Stomach (tissue), 19 donors: ENCODE data around the gene NAAA. TPM values are rescaled to one million over a fixed set of nuclear protein-coding genes. Genes with fewer than 3 reads are reported as not detected.

Experiments
- DNase-seq, 2 donors: peaks; one replicate each; pipeline versions ENCODE4 v3.0.0 to v3.0.0-alpha.2; 2013 to 2019
- H3K27ac ChIP-seq, 5 donors: fragments of 200-600 bp in 4 of 5; sonication (generic) in 4 of 5; one replicate each; pipeline ENCODE4 v1.5.1; 2013 to 2019; ENCODE audit warnings: mild to moderate bottlenecking in 1 of 5, moderate library complexity in 1 of 5
- H3K27me3 ChIP-seq, 3 donors: fragments of 200-600 bp; sonication (generic); one replicate each; pipeline ENCODE4 v1.5.1; 2017 to 2019; ENCODE audit warnings: mixed run types in 1 of 3
- H3K36me3 ChIP-seq, 4 donors: fragments of 200-600 bp; sonication (generic); 1 replicate in 3 of 4; 2 replicates in 1 of 4; pipeline ENCODE4 v1.5.1; 2016 to 2019
- H3K4me1 ChIP-seq, 4 donors: fragments of 200-600 bp; sonication (generic); one replicate each; pipeline ENCODE4 v1.5.1; 2016 to 2019
- H3K4me3 ChIP-seq, 4 donors: fragments of 200-600 bp; sonication (generic) in 3 of 4; one replicate each; pipeline ENCODE4 v1.5.1; 2016 to 2019; ENCODE audit warnings: mild to moderate bottlenecking in 1 of 4
- H3K9me3 ChIP-seq, 4 donors: fragments of 200-600 bp; sonication (generic); one replicate each; pipeline ENCODE4 v1.5.1; 2016 to 2019
- CTCF ChIP-seq, 7 experiments: fragments of 450-650 bp in 4 of 7; fragments of 200-600 bp in 3 of 7; sonication (generic) in 3 of 7; IDR thresholded peaks; one replicate each; pipeline ENCODE4 v1.5.1; 2016 to 2019; ENCODE audit warnings: antibody characterized with exemption in 7 of 7, control low read depth in 2 of 7, mild to moderate bottlenecking in 1 of 7
- EP300 ChIP-seq: sonication (generic); formaldehyde crosslinking; IDR thresholded peaks from one replicate; pipeline ENCODE4 v1.6.1; 2017; ENCODE audit warnings: antibody characterized with exemption
- POLR2A ChIP-seq, 4 donors: fragments of 450-650 bp; IDR thresholded peaks; one replicate each; pipeline ENCODE4 v1.6.1; 2016; ENCODE audit warnings: antibody characterized with exemption in 4 of 4, control low read depth in 2 of 4, mild to moderate bottlenecking in 1 of 4, moderate library complexity in 1 of 4
- POLR2AphosphoS5 ChIP-seq, 3 donors: sonication (generic); formaldehyde crosslinking; IDR thresholded peaks; one replicate each; pipeline ENCODE4 v1.6.1; 2016; ENCODE audit warnings: antibody characterized with exemption in 3 of 3
- WGBS, 5 donors: extraction: QIAGEN DNeasy Blood & Tissue Kit in 3 of 5; methylation state at CpG; one replicate each; pipeline versions ENCODE4 v1.1.5 to v1.1.7; 2013 to 2018; 5-methylcytosine and 5-hydroxymethylcytosine counted together
- intact Hi-C: fragments of 100-400 bp; cut with DNase I; formaldehyde crosslinking; loops from one replicate; pipeline ENCODE4 v1.15.1; 2023; ENCODE audit warnings: low total_unique reads
- long read RNA-seq, 10 donors: transcript quantifications; one replicate each; lab custom pipeline, GENCODE V29; 2026
- polyA plus RNA-seq, 3 donors: library from polyadenylated mRNA; stranded (reverse); fragments of 200-250 nt; gene quantifications; one replicate each; pipeline ENCODE4 v1.2.3, GENCODE V29; 2013
- total RNA-seq, 5 donors: library from RNA; depleted of rRNA; stranded (reverse); fragments of >200 nt; gene quantifications; one replicate each; pipeline versions ENCODE4 v1.1.0 to v1.2.3, GENCODE V29; 2014 to 2016
- donor health status: healthy with polysubstance abuse.
- donor health status: Bipolar disorder and iron deficiency.
- donor health status: healthy.

NAAA gene
- total RNA-seq: 10 to 100 TPM in 3 of 5 donors, 1 to 10 TPM in 1, under 1 TPM in 1; 0.58 to 42.5 (median 20.2) TPM
- polyA plus RNA-seq: 10 to 100 TPM in 1 of 3 donors, 1 to 10 TPM in 2; 7.1 to 12.8 (median 8.3) TPM
- long read RNA-seq, donor 1, partial matches to known transcripts: 0 of 1 reads
- long read RNA-seq, donor 1, other reads (novel, unspliced or antisense): 0 of 1 reads
- long read RNA-seq, donor 2, partial matches to known transcripts: 0 of 3 reads
- long read RNA-seq, donor 2, other reads (novel, unspliced or antisense): 0 of 3 reads
- long read RNA-seq, donor 3: 0 reads
- long read RNA-seq, donor 4: 0 reads
- long read RNA-seq, donor 5, partial matches to known transcripts: 0 of 2 reads
- long read RNA-seq, donor 5, other reads (novel, unspliced or antisense): 0 of 2 reads
- long read RNA-seq, donor 6: 0 reads
- long read RNA-seq, donor 7, partial matches to known transcripts: 0 of 4 reads
- long read RNA-seq, donor 7, other reads (novel, unspliced or antisense): 0 of 4 reads
- long read RNA-seq, donor 8, partial matches to known transcripts: 0 of 1 reads
- long read RNA-seq, donor 8, other reads (novel, unspliced or antisense): 0 of 1 reads
- long read RNA-seq, donor 9, partial matches to known transcripts: 0 of 1 reads
- long read RNA-seq, donor 9, other reads (novel, unspliced or antisense): 0 of 1 reads
- long read RNA-seq, donor 10: 0 reads

GRCh38 chr4:75940692-75941253, at the start of gene NAAA:
NAAA (minus strand) TSS chr4:75941013; CDS start chr4:75940949, 64 bp downstream.
- peak within 1 kb of the TSS; percentile 62 to 98 (median 80) for H3K4me3 ChIP-seq

GRCh38 chr4:75989846-75990528, 49.2 kb upstream of the NAAA start:
- peak overlapping the region in 4 of 5 donors; percentile 60 to 81 (median 74) for H3K27ac ChIP-seq
- H3K27me3 ChIP-seq: no peaks in the 10 kb centered on the region
- 1% methylated on average over 20 of the region's 20 CpGs for WGBS, 5 donors
- peaks cover 15 to 50% (median 34%) of the 10 kb centered on the region in 4 donors for H3K4me1 ChIP-seq
- DNase-seq: peak in 1 of 2 donors; percentile 31
- H3K9me3 ChIP-seq: no peaks in the 10 kb centered on the region
- H3K4me3 ChIP-seq: peak overlapping the region; percentile 58 to 96 (median 78)
- no peaks in the 10 kb centered on the region for H3K36me3 ChIP-seq
- TF ChIP-seq CTCF (IDR thresholded peaks at IDR 0.05) (no peak), POLR2AphosphoS5 (IDR thresholded peaks at IDR 0.05) (no peak), EP300 (no peak), POLR2A (IDR thresholded peaks at IDR 0.05) (no peak)
- intact Hi-C loops: loop anchor here (5.0 kb wide), 1 partner anchor 77 kb away; no protein-coding TSS in a partner anchor

More at GRCh38 chr4:75940692-75941253, at the start of gene NAAA:
- H3K4me1 ChIP-seq: peaks cover 10 to 28% (median 20%) of the 10 kb centered on the region in 4 donors
- peaks cover 1 to 8% (median 3%) of the 10 kb centered on the region in 4 donors for H3K36me3 ChIP-seq
- peak in 2 of 3 donors; percentile 37 to 57 for TF ChIP-seq POLR2AphosphoS5 (IDR thresholded peaks at IDR 0.05)
- TF ChIP-seq EP300: no peak
- TF ChIP-seq CTCF (IDR thresholded peaks at IDR 0.05): peak in 4 of 7 experiments; percentile 17 to 71 (median 46)
- WGBS, 5 donors: 0 to 1% (median 1%) methylated on average over 18 to 66 of the region's 66 CpGs
- H3K9me3 ChIP-seq: no peaks in the 10 kb centered on the region
- peak within 1 kb of the TSS; percentile 77 to 88 (median 82) for H3K27ac ChIP-seq
- intact Hi-C loops: no loop called here
- H3K27me3 ChIP-seq: no peaks in the 10 kb centered on the region
- DNase-seq: peak; percentile 87 to 89

GRCh38 chr4:75985116-75985515, 44.3 kb upstream of the NAAA start:
- H3K27ac ChIP-seq: no peak overlapping the region
- intact Hi-C loops: no loop called here
- peaks cover 7 to 31% (median 20%) of the 10 kb centered on the region in 4 donors for H3K36me3 ChIP-seq
- no peak overlapping the region for H3K4me3 ChIP-seq
- H3K27me3 ChIP-seq: no peaks in the 10 kb centered on the region
- no peak for DNase-seq
- WGBS, 5 donors: 76 to 92% (median 82%) methylated on average over 3 of the region's 3 CpGs
- no peaks in the 10 kb centered on the region for H3K9me3 ChIP-seq
- TF ChIP-seq POLR2A (IDR thresholded peaks at IDR 0.05) (no peak), EP300 (no peak), POLR2AphosphoS5 (IDR thresholded peaks at IDR 0.05) (no peak), CTCF (IDR thresholded peaks at IDR 0.05) (no peak)
- H3K4me1 ChIP-seq: peaks cover 15 to 47% (median 29%) of the 10 kb centered on the region in 4 donors

- Histone ChIP-seq H3K4me3 (no peak overlapping the region), H3K27ac (no peak overlapping the region), H3K4me1 (peaks cover 0 to 7% (median 0%) of the 10 kb centered on the region in 4 donors), H3K27me3 (no peaks in the 10 kb centered on the region), H3K36me3 (peaks cover 34 to 76% (median 65%) of the 10 kb centered on the region in 4 donors), H3K9me3 (no peaks in the 10 kb centered on the region)
- TF ChIP-seq CTCF (IDR thresholded peaks at IDR 0.05) (no peak), POLR2AphosphoS5 (IDR thresholded peaks at IDR 0.05) (no peak), POLR2A (IDR thresholded peaks at IDR 0.05) (no peak), EP300 (no peak)
- DNase-seq: no peak
- 78 to 94% (median 91%) methylated on average over 4 of the region's 4 CpGs for WGBS, 5 donors
- intact Hi-C loops: no loop called here
Measured at GRCh38 chr4:75980576-75980975, 39.8 kb upstream of the NAAA start.
